Measurements from ENCODE around the gene CFAP90. TPM values are rescaled to one million over a fixed set of nuclear protein-coding genes. Genes with fewer than 3 reads are reported as not detected.
A peak's percentile ranks its signal among the peaks of the same experiment; 100 is the strongest.

The CFAP90 gene
- total RNA-seq, 2 experiments from 2014 or later: not detected

GRCh38 chr5:7852988-7853387 is 2.1 kb upstream of the CFAP90 start:
- ATAC-seq (ENCODE audit: poor library complexity) (no peak), DNase-seq (no peak)
- Mint-ChIP-seq H3K4me3 (peak overlapping the region; percentile 76), H3K9me3 (no peaks in the 10 kb centered on the region), H3K36me3 (ENCODE audit: low read depth) (peaks cover 1% of the 10 kb centered on the region), H3K4me1 (ENCODE audit: low read depth) (peaks cover 29% of the 10 kb centered on the region), H3K27me3 (peaks cover 11% of the 10 kb centered on the region), H3K27ac (no peak overlapping the region)
- Histone ChIP-seq H3K9me3 (ENCODE audit: control insufficient read depth in 1 of 2, insufficient read depth in 1 of 2, low read length in 2 of 2) (peaks cover 0 to 9% of the 10 kb centered on the region in 2 experiments), H3K27ac (ENCODE audit: low read depth in 1 of 2, low read length in 2 of 2) (no peak overlapping the region), H3K4me3 (ENCODE audit: low read length) (no peak overlapping the region), H3K4me1 (ENCODE audit: insufficient read depth, low read length) (peaks cover 36% of the 10 kb centered on the region), H3K27me3 (ENCODE audit: control insufficient read depth in 1 of 2, insufficient read depth in 2 of 2, low read length in 2 of 2) (peaks cover 11 to 16% of the 10 kb centered on the region in 2 experiments), H3K36me3 (ENCODE audit: insufficient read depth, low read length) (no peaks in the 10 kb centered on the region)
- intact Hi-C loops (cut with DNase I, micrococcal nuclease): loop anchor here in 1 of 2 experiments (2.0 to 10.0 kb wide), 3 partner anchors 16 to 1088 kb away; partner anchors contain the start of genes FASTKD3 and MTRR
- TF ChIP-seq CTCF (IDR thresholded peaks at IDR 0.05): no peak
- ChIA-PET CTCF (no interaction called here), POLR2A (no interaction called here)

- Histone ChIP-seq H3K4me1 (ENCODE audit: insufficient read depth, low read length) (peaks cover 31% of the 10 kb centered on the region), H3K9me3 (ENCODE audit: control insufficient read depth in 1 of 2, insufficient read depth in 1 of 2, low read length in 2 of 2) (peaks cover 0 to 9% of the 10 kb centered on the region in 2 experiments), H3K4me3 (ENCODE audit: low read length) (no peak overlapping the region), H3K27me3 (ENCODE audit: control insufficient read depth in 1 of 2, insufficient read depth in 2 of 2, low read length in 2 of 2) (peaks cover 11 to 16% of the 10 kb centered on the region in 2 experiments), H3K36me3 (ENCODE audit: insufficient read depth, low read length) (no peaks in the 10 kb centered on the region), H3K27ac (ENCODE audit: low read depth in 1 of 2, low read length in 2 of 2) (no peak overlapping the region)
- ATAC-seq (ENCODE audit: poor library complexity) (no peak), DNase-seq (no peak)
- POLR2A ChIA-PET: no interaction called here
- Mint-ChIP-seq H3K9me3 (no peaks in the 10 kb centered on the region), H3K4me1 (ENCODE audit: low read depth) (peaks cover 25% of the 10 kb centered on the region), H3K27me3 (peaks cover 16% of the 10 kb centered on the region), H3K4me3 (peak overlapping the region; percentile 92), H3K36me3 (ENCODE audit: low read depth) (no peaks in the 10 kb centered on the region), H3K27ac (no peak overlapping the region)
- TF ChIP-seq CTCF (IDR thresholded peaks at IDR 0.05): no peak
- intact Hi-C loops (cut with DNase I, micrococcal nuclease): loop anchor here in 1 of 2 experiments (2.0 to 10.0 kb wide), 3 partner anchors 16 to 1088 kb away; partner anchors contain the start of genes FASTKD3 and MTRR
- CTCF ChIA-PET: no interaction called here
Measured at GRCh38 chr5:7852542-7852941, 1.6 kb upstream of the CFAP90 start.

- no peak overlapping the region for H3K4me3 ChIP-seq (ENCODE audit: low read length)
- DNase-seq (peak in 1 of 14 experiments; percentile 24), ATAC-seq (ENCODE audit: poor library complexity) (no peak)
- H3K9me3 ChIP-seq (ENCODE audit: control insufficient read depth in 1 of 2, insufficient read depth in 1 of 2, low read length in 2 of 2): peaks cover 0 to 9% of the 10 kb centered on the region in 2 experiments
- intact Hi-C loops (cut with DNase I, micrococcal nuclease): loop anchor here (2.0 to 10.0 kb wide), 3 partner anchors 17 to 1087 kb away; partner anchors contain the start of genes FASTKD3 (in 2 of the 2) and MTRR (in 2 of the 2)
- Mint-ChIP-seq H3K27me3 (peaks cover 20% of the 10 kb centered on the region), H3K4me1 (ENCODE audit: low read depth) (peaks cover 23% of the 10 kb centered on the region), H3K9me3 (no peaks in the 10 kb centered on the region), H3K4me3 (peak overlapping the region; percentile 92), H3K36me3 (ENCODE audit: low read depth) (no peaks in the 10 kb centered on the region), H3K27ac (peak overlapping the region; percentile 27)
- peaks cover 29% of the 10 kb centered on the region for H3K4me1 ChIP-seq (ENCODE audit: insufficient read depth, low read length)
- no peak for TF ChIP-seq CTCF (IDR thresholded peaks at IDR 0.05)
- POLR2A ChIA-PET: interaction anchor here (1.5 to 2.2 kb wide), 2 partner anchors 18 to 21 kb away, joined by 4 to 17 read pairs; partner anchors contain the start of genes FASTKD3 and MTRR
- CTCF ChIA-PET: interaction anchor here (1.8 kb wide), 1 partner anchor 9 kb away, joined by 6 read pairs; no protein-coding TSS in a partner anchor
- H3K36me3 ChIP-seq (ENCODE audit: insufficient read depth, low read length): no peaks in the 10 kb centered on the region
- H3K27me3 ChIP-seq (ENCODE audit: control insufficient read depth in 1 of 2, insufficient read depth in 2 of 2, low read length in 2 of 2): peaks cover 11 to 16% of the 10 kb centered on the region in 2 experiments
- H3K27ac ChIP-seq (ENCODE audit: low read depth in 1 of 2, low read length in 2 of 2): no peak overlapping the region
Measured at GRCh38 chr5:7851617-7852289, 820 bp upstream of the CFAP90 start.
